Common myeloid progenitor, CD34-positive (primary cell): Measurements from ENCODE around the gene CDC42SE2.
"Not testable (repeated sequence)": the region's sequence is repeated elsewhere in the genome, so short reads cannot be mapped to it uniquely, and the experiment has no call there.

Experiments
- CTCF ChIA-PET: fragments of 350-600 bp; sonication (Branson Sonifier 250); formaldehyde crosslinking; loops from one replicate; lab custom pipeline; 2021; ENCODE audit warnings: antibody characterized with exemption; lab: Charles Lee
- POLR2A ChIA-PET: fragments of 350-600 bp; sonication (Branson Sonifier 250); formaldehyde crosslinking; loops from one replicate; lab custom pipeline; 2021; ENCODE audit warnings: antibody characterized with exemption; lab: Charles Lee
- DNase-seq, 3 donors: peaks; one replicate each; pipeline versions ENCODE4 v3.0.0 to v3.0.0-alpha.2; 2013
- H3K27ac ChIP-seq, 2 experiments: 1 replicate in 1 of 2; 2 replicates in 1 of 2; pipeline ENCODE4 v1.7.0; 2013; ENCODE audit warnings: inconsistent platforms in 2 of 2, low read length in 2 of 2, mild to moderate bottlenecking in 2 of 2, low read depth in 1 of 2, moderate library complexity in 1 of 2; ENCODE audit not compliant: severe bottlenecking in 2 of 2, insufficient read depth in 1 of 2, poor library complexity in 1 of 2
- H3K27me3 ChIP-seq, 5 experiments: replicated peaks in 2 of 5; 1 replicate in 3 of 5; 2 replicates in 2 of 5; pipeline versions ENCODE4 v1.6.1 to v1.7.0; 2013; ENCODE audit warnings: low read length in 4 of 5, mild to moderate bottlenecking in 2 of 5, moderate library complexity in 2 of 5, inconsistent platforms in 1 of 5; ENCODE audit not compliant: insufficient read depth in 5 of 5, control insufficient read depth in 4 of 5
- H3K36me3 ChIP-seq, 4 experiments: 1 replicate in 2 of 4; 2 replicates in 2 of 4; pipeline versions ENCODE4 v1.6.1 to v1.7.0; 2013; ENCODE audit warnings: low read length in 3 of 4, control low read depth in 1 of 4, mild to moderate bottlenecking in 1 of 4; ENCODE audit not compliant: control insufficient read depth in 4 of 4, insufficient read depth in 4 of 4
- H3K4me1 ChIP-seq, 4 experiments: 1 replicate in 3 of 4; 2 replicates in 1 of 4; pipeline versions ENCODE4 v1.6.1 to v1.7.1; 2013; ENCODE audit warnings: low read length in 3 of 4, mild to moderate bottlenecking in 3 of 4, control low read depth in 1 of 4, inconsistent platforms in 1 of 4, moderate library complexity in 1 of 4; ENCODE audit not compliant: control insufficient read depth in 4 of 4, insufficient read depth in 4 of 4; ENCODE audit errors: control extremely low read depth in 1 of 4
- H3K4me3 ChIP-seq, 7 experiments: 1 replicate in 4 of 7; 2 replicates in 3 of 7; pipeline versions ENCODE4 v1.5.1 to v1.7.0; 2013; ENCODE audit warnings: mild to moderate bottlenecking in 7 of 7, low read length in 6 of 7, moderate library complexity in 6 of 7, inconsistent platforms in 2 of 7, low read depth in 2 of 7, control low read depth in 1 of 7; ENCODE audit not compliant: insufficient read depth in 4 of 7, control insufficient read depth in 1 of 7; ENCODE audit errors: extremely low read depth in 1 of 7
- H3K9me3 ChIP-seq, 5 experiments: 1 replicate in 4 of 5; 2 replicates in 1 of 5; pipeline versions ENCODE4 v1.6.1 to v1.7.1; 2013; ENCODE audit warnings: low read length in 4 of 5, mild to moderate bottlenecking in 2 of 5, inconsistent platforms in 1 of 5, low read depth in 1 of 5, moderate library complexity in 1 of 5; ENCODE audit not compliant: control insufficient read depth in 4 of 5, insufficient read depth in 2 of 5; ENCODE audit errors: control extremely low read depth in 1 of 5
- WGBS: methylation state at CpG from one replicate; pipeline ENCODE4 v1.1.5; 2013; ENCODE audit not compliant: insufficient coverage; 5-methylcytosine and 5-hydroxymethylcytosine counted together

CDC42SE2 gene

DNA sequence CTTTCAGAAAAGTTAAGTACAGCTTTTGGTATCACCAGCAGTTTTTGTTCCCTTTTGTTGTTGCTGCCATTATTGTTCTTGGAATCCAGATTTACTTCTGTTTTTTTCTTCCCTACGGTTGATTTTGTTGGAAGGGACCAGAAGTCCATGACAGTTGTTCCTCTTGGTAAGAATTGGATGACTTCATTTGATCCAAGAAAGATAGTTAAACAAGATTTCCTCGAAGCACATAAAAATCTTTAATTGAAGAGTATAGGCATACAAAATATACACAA is 65.4 kb downstream of the CDC42SE2 start:
- peaks cover 0 to 9% (median 6%) of the 10 kb centered on the region in 4 experiments for H3K36me3 ChIP-seq
- WGBS = no CpG with 5 or more reads among the region's 2 CpGs
- peaks cover 4 to 9% (median 8%) of the 10 kb centered on the region in 4 experiments for H3K4me1 ChIP-seq
- POLR2A ChIA-PET = no interaction called here
- peak overlapping the region in 1 of 2 experiments; percentile 59 for H3K27ac ChIP-seq
- CTCF ChIA-PET = interaction anchor here (1.1 to 2.2 kb wide), 4 partner anchors 13 to 21 kb away, joined by 3 to 9 read pairs (median 4); no protein-coding TSS in a partner anchor
- H3K9me3 ChIP-seq = no peaks in the 10 kb centered on the region
- no peak overlapping the region for H3K4me3 ChIP-seq
- no peaks in the 10 kb centered on the region for H3K27me3 ChIP-seq
- DNase-seq = no peak

DNA sequence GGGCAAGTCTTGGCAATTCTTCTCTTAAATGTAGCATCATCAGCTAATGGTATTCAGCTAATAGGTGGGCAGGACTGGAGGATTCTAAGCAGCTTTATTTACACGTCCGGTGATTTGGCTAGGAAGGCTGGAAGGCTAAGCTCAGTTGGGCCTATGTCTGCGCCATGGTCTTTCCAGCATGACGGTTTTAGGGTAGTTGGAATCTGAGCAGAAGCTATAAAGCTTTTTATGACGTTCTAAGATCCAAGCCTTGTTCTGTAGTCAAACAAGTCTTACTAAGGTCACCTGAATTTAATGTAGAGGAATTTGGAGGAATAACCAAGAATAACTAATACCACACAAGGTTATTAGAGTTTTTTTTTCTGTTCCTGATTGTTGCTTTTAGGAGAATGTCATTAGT is 66.2 kb downstream of the CDC42SE2 start:
- no peak overlapping the region for H3K4me3 ChIP-seq
- H3K4me1 ChIP-seq = peaks cover 4 to 9% (median 8%) of the 10 kb centered on the region in 4 experiments
- H3K27me3 ChIP-seq = no peaks in the 10 kb centered on the region
- ChIA-PET POLR2A (no interaction called here), CTCF (interaction anchor here (1.1 to 2.2 kb wide), 4 partner anchors 12 to 21 kb away, joined by 3 to 9 read pairs (median 4); no protein-coding TSS in a partner anchor)
- H3K36me3 ChIP-seq = peaks cover 0 to 9% (median 5%) of the 10 kb centered on the region in 4 experiments
- DNase-seq = no peak
- 98% methylated on average over 4 of the region's 5 CpGs for WGBS
- no peaks in the 10 kb centered on the region for H3K9me3 ChIP-seq
- no peak overlapping the region for H3K27ac ChIP-seq

DNA sequence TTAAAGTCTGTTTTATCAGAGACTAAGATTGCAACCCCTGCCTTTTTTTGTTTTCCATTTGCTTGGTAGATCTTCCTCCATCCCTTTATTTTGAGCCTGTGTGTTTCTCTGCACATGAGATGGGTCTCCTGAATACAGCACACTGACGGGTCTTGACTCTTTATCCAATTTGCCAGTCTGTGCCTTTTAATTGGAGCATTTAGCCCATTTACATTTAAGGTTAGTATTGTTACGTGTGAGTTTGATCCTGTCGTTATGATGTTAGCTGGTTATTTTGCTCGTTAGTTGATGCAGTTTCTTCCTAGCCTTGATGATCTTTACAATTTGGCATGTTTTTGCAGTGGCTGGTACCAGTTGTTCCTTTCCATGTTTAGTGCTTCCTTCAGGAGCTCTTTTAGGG is 71.9 kb downstream of the CDC42SE2 start:
- H3K27me3 ChIP-seq, H3K4me3 ChIP-seq, POLR2A ChIA-PET, DNase-seq, H3K4me1 ChIP-seq, H3K27ac ChIP-seq: not testable (repeated sequence)
- WGBS = no CpG with 5 or more reads among the region's 4 CpGs
- peaks cover 1 to 30% (median 11%) of the 10 kb centered on the region in 4 experiments for H3K36me3 ChIP-seq
- CTCF ChIA-PET = interaction anchor here (0.9 kb wide), 1 partner anchor 46 kb away, joined by 3 read pairs; no protein-coding TSS in a partner anchor
- H3K9me3 ChIP-seq = peaks cover 3 to 25% (median 13%) of the 10 kb centered on the region in 5 experiments

DNA sequence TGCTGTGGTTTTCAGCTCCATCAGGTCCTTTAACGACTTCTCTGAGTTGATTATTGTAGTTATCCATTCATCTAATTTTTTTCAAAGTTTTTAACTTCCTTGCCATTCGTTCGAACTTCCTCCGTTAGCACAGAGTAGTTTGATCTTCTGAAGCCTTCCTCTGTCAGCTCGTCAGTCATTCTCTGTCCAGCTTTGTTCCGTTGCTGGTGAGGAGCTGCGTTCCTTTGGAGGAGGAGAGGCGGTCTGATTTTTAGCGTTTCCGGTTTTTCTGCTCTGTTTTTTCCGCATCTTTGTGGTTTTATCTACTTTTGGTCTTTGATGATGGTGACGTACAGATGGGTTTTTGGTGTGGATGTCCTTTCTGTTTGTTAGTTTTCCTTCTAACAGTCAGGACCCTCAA is 72.9 kb downstream of the CDC42SE2 start:
- DNase-seq, CTCF ChIA-PET, H3K4me3 ChIP-seq, H3K4me1 ChIP-seq, POLR2A ChIA-PET, H3K27ac ChIP-seq, H3K27me3 ChIP-seq: not testable (repeated sequence)
- peaks cover 5 to 34% (median 17%) of the 10 kb centered on the region in 4 experiments for H3K36me3 ChIP-seq
- H3K9me3 ChIP-seq = peaks cover 3 to 26% (median 13%) of the 10 kb centered on the region in 5 experiments
- 100% methylated on average over 6 of the region's 12 CpGs for WGBS

DNA sequence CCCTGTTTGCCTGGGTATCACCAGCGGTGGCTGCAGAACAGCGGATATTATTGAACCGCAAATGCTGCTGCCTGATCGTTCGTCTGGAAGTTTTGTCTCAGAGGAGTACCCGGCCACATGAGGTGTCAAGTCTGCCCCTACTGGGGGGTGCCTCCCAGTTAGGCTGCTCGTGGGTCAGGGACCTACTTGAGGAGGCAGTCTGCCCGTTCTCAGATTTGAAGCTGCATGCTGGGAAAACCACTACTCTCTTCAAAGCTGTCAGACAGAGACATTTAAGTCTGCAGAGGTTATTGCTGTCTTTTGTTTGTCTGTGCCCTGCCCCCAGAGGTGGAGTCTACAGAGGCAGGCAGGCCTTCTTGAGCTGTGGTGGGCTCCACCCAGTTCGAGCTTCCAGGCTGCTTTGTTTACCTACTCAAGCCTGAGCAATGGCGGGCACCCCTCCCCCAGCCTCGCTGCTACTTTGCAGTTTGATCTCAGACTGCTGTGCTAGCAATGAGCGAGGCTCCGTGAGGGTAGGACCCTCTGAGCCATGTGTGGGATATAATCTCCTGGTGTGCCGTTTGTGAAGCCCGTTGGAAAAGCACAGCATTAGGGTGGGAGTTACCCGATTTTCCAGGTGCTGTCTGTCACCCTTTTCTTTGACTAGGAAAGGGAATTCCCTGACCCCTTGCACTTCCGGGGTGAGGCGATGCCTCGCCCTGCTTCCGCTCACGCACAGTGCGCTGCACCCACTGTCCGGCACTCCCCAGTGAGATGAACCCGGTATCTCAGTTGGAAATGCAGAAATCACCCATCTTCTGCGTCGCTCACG is 73.6 kb downstream of the CDC42SE2 start:
- DNase-seq, H3K27ac ChIP-seq, H3K4me1 ChIP-seq, H3K27me3 ChIP-seq, CTCF ChIA-PET, H3K4me3 ChIP-seq, POLR2A ChIA-PET: not testable (repeated sequence)
- Histone ChIP-seq H3K36me3 (peaks cover 5 to 34% (median 17%) of the 10 kb centered on the region in 4 experiments), H3K9me3 (peaks cover 3 to 26% (median 13%) of the 10 kb centered on the region in 5 experiments)
- 97% methylated on average over 15 of the region's 27 CpGs for WGBS

DNA sequence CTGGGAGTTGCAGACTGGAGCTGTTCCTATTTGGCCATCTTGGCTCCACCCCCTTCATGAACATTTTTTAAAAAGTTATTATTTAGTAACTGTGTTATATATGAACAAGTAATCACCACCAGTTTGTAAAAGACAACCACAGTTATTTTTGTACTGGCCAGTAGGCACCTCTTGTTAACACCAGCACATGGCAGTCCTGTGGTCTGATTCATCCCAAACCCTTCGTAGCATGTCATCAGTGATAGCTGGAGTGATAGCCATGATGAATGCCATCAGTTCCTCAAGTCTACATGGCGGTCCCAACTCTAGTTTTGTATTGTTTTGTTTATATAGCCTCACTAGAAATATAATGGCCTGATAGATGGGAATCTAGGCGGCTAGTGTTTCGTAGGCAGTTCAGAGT is 74.2 kb downstream of the CDC42SE2 start:
- Histone ChIP-seq H3K27ac (no peak overlapping the region), H3K27me3 (no peaks in the 10 kb centered on the region), H3K4me3 (no peak overlapping the region), H3K36me3 (peaks cover 5 to 36% (median 20%) of the 10 kb centered on the region in 4 experiments), H3K4me1 (no peaks in the 10 kb centered on the region), H3K9me3 (peaks cover 3 to 28% (median 13%) of the 10 kb centered on the region in 5 experiments)
- ChIA-PET CTCF (no interaction called here), POLR2A (no interaction called here)
- no peak for DNase-seq
- 100% methylated on average over 2 of the region's 4 CpGs for WGBS

DNA sequence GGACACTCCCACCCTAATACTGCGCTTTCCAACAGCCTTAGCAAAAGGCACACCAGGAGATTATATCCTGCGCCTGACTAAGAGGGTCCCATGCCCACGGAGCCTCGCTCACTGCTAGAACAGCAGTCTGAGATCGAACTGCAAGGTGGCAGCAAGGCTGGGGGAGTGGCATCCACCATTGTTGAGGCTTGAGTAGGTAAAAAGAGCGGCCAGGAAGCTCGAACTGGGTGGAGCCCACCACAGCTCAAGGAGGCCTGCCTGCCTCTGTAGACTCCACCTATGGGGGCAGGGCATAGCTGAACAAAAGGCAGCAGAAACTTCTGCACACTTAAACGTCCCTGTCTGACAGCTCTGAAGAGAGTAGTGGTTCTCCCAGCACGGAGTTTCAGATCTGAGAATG is 80.4 kb downstream of the CDC42SE2 start:
- WGBS = 98% methylated on average over 9 of the region's 9 CpGs

More for the DNA sequence above, 80.4 kb downstream of the CDC42SE2 start:
- H3K4me3 ChIP-seq, DNase-seq, H3K27me3 ChIP-seq, H3K4me1 ChIP-seq, POLR2A ChIA-PET, H3K27ac ChIP-seq: not testable (repeated sequence)
- Histone ChIP-seq H3K9me3 (peaks cover 5 to 17% (median 8%) of the 10 kb centered on the region in 5 experiments), H3K36me3 (peaks cover 17 to 32% (median 20%) of the 10 kb centered on the region in 4 experiments)
- CTCF ChIA-PET = interaction anchor here (1.0 to 2.5 kb wide), 2 partner anchors 14 to 35 kb away, joined by 3 to 9 read pairs; no protein-coding TSS in a partner anchor
